GM18508 (cell line): ENCODE data around the gene TXNIP.
A peak's percentile ranks its signal among the peaks of the same experiment; 100 is the strongest.

Source experiments
- ATAC-seq: cut with Tn5 transposase; IDR thresholded peaks from one replicate; pipeline ENCODE4 v1.9.1; 2021; ENCODE audit warnings: moderate number of reproducible peaks; ENCODE audit not compliant: insufficient read depth, unreplicated experiment

Gene TXNIP

DNA sequence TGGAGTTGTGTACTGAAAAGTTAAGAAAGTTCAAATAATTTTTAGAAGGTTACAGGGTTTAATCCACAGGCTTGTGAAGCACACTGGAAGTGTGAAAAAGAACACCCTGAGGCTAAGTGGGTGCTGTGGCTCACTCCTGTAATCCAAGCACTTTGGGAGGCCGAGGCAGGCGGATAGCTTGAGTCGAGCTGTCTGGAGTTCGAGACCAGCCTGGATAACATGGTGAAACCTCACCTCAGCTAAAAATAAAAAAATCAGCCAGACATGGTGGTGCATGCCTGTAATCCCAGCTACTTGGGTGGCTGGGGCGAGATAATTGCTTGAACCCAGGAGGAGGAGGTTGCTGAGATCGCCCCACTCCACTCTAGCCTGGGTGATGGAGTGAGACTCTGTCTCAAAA, 9.8 kb downstream of the TXNIP start:
- no peak for ATAC-seq

DNA sequence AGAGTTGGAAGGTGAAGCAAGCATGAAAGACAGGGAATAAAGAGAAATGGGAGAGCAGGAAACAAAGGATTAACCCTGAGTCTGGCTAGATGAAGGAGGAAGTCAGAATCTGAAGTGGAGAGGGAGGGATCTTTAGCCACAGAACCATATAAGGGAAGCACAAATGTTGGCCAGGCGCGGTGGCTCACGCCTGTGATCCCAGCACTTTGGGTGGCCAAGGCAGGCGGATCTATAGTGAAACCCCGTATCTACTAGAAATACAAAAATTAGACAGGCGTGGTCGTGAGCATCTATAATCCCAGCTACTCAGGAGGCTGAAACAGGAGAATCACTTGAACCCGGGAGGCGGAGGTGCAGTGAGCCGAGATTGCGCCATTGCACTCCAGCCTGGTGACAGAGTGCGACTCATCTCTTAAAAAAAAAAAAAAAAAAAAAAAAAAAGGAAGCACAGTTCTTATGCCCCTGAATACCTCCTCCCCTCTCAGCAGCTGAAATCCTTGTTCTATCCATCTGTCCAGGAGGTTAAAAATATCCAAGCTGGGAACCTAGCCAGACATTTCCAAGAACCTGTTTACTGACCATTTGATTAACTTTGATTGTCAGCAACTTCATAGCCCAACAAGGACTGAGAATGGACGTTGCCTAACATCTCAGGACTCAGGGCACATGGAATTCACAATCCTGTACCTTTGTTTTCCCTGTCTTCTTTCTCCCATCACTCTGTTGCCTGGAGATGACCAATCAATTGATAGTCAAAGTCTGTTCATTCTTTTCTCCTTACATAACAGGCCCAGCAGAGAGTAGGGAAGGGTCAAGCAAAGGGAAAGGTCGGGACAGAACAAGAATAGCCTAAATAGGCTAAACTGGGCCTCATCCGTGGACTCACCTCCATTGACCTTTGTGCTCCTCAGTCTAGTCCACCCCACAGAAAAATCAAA, 10.6 kb downstream of the TXNIP start:
- ATAC-seq = no peak

DNA sequence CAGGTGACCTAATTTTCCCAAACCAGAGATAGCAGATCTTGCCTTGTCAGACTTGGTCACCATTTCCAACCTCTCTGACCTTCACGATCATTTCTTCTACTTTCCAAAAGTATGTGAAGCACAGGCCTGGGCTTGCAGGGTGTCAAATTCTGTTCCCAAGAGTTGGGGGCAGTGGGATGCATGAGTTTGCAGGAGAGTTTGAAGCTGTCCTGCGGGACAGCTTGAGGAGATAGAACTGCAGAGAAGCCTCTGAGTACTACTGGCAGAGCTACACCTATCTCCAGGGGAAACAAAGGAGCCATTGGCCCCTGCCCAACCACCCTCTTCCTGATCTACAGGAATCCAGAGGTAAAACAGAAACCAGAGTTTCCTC, 11.3 kb downstream of the TXNIP start:
- no peak for ATAC-seq

DNA sequence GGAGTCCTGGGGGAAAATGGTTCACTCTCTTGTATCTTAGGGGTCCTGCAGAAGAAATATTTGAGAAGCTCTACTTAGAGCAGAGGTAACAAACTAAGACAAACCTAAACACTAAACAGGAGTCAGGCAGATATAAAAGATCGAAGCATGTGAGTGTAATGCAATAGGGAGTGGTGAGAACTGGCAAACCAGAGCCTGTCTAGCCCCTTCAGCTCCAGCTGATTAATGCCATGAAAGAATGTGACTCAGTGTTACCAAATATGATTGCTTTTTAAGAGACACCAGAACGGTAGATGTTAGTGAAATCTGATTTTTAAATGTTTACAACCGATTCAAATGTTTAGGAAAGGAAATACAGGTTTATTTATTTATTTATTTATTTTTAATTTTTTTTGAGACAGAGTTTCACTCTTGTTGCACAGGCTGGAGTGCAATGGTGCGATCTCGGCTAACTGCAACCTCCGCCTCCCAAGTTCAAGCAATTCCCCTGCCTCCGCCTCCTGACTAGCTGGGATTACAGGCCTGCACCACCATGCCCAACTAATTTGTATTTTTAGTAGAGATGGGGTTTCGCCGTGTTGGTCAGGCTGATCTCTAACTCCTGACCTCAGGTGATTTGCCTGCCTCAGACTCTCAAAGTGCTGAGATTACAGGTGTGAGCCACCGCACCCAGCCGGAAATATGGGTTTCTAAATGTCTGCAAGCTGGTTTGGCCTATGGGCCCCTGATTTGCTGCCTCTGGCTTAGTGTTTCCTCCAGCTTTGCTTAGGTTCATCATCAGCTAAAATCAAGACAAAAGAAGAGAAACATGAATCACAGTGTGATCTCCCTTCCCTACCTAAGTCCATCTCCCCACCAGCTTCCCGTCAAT, 12.2 kb downstream of the TXNIP start:
- ATAC-seq = no peak

DNA sequence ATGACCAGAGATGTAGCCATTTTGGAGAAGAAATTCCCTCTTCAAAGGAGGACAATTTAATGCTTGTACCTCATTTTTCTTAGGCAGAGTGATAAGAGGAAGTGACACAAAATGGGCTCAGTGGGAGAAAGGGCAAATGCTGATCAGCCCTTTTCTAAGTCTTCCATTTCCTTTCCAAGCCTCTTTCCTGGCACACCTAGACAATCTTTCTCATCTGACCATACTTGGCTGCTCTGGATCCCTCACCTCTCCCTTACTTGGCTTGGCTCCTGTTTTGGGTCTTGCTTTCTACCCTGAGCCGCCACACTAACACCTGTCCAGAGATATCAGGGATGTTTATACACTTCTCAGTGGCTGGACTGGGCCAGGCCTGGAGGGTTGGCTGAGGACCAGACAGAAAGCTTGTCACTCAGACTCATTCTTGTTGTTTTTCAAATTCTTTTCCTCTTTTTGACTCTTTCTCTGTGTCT, 13.1 kb downstream of the TXNIP start:
- ATAC-seq = no peak

DNA sequence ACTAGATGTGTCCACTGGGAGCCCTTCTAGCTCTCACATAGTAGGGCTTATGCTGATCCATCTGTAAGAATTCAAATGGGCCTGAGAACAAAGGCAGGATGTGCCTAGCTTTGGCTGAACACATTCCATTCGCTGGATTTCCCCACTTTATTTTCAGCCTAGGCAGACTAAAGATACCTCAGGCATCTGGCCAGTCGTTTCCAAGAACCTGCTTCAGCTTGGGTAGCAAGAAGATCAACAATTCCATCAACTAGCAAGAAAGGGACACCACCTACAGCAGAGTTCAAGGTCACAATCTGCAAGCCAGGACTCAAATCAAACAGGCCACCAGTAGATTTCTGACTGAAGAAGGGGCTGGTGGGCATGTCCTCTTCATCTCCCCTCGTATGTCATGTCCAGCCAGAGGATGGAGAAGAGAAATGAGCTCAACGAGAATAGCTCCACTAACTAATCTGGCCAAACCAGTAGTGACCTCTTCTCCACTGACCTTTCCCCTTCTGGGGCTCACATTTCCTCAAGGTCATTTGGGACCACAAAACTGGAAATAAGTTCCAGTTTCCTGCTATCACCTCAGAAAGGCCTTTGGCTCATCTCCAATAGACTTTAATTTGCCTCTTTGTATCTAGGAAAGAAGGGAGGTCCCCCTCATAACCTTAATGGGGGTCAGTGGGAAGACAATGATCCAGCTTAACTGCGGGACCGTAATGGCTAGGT, 14.2 kb downstream of the TXNIP start:
- ATAC-seq = no peak

DNA sequence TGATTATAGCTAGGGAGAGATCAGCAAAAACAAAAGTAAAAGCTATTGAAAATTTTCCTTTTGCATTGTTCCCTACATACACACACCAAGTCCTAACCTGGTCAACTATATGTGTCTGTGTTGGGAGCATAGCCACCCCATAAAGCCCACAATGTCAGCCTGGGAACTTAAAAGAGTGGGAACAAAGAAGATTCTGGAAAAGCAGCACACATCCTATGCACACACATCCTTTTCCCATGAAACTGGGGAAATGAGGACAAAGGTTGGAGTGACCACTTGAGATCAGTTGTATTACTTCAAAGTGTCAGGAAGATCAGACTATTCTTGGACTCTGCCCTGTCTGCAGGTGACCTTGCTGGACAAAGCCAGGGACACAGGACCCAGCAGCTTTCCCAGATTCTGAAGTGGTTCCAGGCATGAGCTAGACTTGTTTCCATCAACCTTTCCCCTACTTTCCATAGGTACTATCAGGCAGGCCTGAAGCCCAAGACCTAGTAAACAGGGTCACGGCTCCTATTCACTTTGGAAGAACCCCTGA, 15.9 kb downstream of the TXNIP start:
- no peak for ATAC-seq

DNA sequence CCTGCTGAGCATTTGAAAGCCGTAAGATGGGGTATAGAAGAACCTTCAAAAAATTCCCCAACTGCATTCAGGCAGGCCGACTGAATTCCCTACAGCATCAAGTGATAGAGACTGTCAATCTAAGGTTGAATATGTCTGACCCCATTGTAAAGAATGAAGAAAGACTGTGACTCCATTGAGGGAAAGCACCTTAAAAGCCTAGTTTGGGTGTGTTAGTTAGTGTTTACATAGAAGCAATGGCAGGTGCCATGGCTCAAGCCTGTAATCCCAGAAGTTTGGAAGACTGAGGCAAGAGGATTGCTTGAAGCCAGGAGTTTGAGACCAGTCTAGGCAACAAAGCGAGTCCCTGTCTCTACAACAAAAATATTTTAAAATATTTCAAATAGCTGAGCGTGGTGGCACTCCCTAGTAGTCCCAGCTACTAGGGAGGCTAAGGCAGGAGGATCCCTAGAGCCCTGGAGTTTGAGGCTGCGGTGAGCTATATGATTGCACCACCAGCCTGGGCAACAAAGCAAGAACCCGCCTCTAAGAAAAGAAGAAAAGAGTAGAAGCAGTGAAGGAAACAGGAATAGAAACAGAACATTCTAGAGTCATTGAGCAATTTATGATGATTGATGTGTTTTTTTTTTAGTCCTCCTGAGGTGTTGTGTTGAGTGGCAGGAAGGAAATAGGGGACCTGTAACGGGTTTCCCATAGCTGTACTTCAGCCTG, 16.5 kb downstream of the TXNIP start:
- no peak for ATAC-seq

DNA sequence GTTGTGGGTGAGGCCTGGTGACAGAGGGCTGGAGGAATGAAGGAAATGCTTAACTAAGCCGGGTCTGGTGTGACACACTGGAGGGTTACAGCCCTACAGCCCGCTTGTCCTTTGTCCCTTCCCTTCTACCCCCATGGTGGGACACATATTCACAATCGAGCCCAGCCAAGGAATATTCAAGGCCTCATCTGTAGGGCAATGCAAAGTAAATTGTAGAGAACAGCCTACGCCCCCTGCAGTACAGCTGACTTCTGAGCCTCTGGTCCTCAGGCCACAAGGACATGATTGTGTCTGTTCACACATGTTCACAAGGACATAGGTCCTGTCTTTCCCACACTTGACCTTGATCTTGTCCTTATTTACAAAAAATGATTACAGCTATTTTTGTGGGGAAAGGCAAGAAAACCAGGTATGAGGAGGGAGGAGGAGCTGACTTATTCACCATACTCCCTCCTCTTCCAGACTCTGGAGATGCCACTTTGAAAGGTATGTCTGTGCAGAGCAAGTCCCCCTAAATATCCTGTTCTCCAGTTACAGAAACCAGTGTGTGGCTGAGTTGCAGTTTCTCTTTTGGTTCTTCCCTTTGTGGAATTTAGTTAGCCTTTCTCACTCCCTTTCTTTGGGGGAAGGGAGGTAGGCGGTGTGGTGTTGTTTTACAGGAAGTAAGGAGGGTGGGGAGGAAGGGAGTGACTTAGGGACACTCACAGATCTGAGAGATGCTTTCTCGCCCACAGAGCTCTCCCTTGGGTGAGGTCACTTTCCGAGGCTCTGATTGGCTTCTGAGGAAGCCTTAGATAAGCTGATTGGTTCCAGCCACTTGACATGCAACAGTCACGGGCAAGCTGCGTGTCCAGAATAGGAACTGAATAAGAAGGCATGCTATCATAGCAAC, 17.3 kb downstream of the TXNIP start:
- ATAC-seq = peak; percentile 73

DNA sequence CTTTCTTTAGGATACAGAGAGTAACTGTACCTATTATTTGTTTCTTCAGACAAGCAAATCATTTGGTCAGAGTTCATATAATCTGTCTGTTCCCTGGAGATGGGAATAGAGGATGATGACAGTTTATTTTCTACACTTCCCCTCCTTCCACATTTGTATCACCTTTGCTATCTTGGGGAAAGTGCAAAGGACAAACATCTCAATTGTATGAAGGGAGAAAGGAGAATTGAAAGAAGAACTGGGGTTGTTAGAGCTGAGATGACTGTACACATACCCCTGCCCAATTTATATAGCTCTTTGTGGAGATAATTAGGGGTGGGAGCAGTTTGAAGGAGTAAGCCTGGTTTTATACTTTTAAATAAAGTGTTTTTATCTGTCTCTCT, 17.9 kb downstream of the TXNIP start:
- ATAC-seq = no peak

DNA sequence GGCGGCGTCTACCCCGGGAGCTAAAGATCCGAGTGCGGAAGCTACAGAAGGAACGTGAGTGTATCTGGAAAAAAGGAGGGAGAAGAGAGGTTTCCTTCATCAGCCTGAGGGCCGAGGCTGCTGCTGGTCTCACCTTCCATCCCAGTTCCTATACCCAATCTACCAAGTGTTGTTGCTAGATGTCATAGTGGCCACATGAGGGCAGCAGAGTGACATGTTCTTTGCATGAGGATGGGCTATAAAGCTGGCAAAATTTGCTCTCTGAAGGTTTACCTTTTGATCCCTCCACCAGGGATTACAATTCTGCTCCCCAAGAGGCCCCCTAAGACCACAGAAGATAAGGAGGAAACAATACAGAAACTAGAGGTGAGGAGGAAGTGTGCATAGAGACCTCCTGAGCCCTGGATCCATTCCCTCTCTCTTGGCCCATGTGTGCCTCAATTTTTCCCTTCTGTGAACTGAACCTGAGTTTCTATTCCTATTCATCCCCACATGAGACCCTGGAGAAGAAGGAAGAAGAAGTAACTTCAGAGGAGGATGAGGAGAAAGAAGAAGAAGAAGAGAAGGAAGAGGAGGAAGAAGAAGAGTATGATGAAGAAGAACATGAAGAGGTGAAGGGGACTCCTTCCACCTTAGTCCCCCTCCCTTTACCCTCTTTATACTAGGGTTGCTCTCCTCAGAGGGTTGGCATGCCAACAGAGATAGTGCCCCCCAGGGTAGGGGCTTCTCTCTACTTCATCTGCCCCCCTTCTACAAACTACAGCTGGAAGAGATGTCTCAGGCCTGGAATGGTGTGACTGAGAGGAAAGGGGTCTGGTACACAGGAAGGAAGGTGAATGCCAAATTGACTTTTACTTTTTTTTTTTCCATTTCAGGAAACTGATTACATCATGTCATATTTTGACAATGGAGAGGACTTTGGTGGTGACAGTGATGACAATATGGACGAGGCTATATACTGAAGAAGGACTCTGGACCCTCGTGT, 18.6 kb downstream of the TXNIP start:
- no peak for ATAC-seq

DNA sequence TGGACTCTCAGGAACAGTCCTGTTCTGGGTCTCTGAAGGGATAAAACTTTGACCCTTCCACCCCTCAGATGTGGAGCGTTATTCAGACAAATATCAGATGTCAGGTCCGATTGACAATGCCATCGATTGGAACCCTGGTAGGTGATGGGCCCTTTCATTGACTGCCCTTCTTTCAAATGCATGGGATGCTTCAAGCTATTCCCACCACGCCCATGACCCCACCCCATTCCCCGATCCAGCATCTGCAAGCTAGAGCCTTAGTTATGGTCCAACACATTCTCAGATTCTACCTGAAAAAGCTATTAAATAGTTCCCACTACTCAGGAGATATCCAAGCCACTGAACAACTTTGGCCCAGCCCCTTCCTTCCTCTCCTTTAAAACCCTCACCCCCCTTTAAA, 19.4 kb downstream of the TXNIP start:
- no peak for ATAC-seq

DNA sequence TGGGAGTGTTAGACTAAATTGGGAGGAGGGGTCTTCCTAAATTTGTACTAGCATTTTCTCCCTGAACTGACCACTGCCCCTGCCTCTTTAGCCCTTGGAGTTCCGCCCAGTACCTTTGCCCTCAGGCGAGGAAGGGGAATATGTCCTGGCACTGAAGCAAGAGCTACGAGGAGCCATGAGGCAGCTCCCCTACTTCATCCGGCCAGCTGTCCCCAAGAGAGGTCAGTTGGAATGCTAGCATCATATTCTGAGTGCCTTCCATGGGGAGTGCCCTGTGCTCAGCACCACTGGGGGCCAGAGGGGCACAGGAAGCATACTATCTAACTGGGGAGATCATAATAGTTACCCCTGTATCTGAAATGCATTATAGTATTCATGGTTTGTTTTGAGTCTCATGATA, 21.2 kb downstream of the TXNIP start:
- no peak for ATAC-seq

DNA sequence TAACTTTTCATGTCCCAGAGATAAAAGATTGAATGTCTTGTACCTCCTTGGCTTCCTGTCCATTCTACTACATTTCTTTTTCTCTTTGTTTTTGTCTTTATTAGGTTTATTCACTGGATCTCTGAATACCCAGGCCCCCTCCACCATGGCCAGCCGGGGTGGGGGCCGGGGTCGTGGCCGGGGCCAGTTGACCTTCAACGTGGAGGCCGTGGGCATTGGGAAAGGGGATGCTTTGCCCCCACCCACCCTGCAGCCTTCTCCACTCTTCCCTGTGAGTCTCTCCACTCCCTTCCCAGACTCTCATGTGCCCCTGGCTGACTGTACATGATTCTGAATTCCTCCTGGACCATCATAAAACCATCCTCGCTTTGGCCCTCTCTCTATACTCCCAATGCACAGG, 21.7 kb downstream of the TXNIP start:
- no peak for ATAC-seq

DNA sequence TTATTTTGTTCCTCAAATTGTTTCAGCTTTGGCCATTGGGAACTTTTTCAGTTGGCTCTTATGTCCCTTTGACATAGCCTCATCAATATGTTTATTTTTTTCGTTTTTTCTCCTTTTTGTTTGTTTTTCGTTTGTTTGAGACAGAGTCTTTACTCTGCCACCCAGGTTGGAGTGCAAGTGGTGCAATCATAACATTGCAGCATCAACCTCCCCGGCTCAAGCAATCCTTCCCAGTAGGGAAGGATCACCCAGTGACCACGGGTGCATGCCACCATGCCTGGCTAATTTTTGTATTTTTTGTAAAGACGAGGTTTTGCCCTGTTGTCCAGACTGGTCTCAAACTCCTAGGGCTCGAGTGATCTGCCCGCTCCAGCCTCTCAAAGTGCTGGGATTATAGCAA, 23.8 kb downstream of the TXNIP start:
- ATAC-seq = no peak

DNA sequence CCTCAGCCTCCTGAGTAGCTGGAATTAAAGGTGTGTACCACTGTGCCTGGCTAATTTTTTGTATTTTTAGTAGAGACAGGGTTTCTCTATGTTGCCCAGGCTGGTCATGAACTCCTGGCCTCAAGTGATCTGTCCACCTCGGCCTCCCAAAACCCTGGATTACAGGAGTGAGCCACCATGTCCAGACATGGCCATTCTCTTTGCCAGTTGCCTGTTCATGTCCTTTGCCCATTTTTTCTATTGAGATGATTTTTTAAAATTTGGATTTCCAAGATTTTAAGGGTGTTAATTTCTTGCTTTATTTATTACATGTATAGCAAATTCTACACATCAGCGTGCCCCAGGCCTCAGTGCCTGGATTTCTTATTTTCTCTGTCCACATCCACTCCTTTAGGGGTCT, 29.1 kb downstream of the TXNIP start:
- no peak for ATAC-seq

DNA sequence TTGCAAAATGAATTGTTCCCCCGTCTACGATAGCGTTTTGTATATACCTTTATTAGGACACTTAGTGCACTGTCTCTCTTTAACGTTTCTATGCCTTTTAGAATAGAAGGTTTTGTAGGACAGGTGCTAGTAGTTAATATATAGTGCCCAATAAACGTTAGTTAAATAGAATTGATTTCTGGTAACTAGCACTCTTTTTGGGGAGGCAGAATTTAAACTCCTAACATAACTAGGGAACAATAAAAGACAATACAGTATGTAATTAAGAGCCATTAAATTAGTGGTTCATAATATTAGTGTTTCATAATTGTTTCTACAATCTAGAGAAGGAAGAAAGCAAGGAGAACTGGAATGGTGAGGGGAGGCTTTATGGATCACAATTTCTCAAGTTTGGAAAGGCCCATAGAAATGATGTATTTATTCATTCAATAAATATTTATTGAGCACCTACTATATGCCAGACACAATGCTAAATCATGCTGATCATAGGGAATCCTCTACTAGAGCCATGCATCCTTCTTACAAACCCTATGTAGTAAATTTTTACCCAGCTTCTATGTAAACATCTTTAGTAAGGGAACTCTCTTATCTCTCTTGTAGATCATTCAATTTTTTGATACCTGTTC, 31.1 kb downstream of the TXNIP start:
- no peak for ATAC-seq
